Esophagus muscularis mucosa (tissue), 3 donors: ENCODE data around the gene CATSPER4.

Experiments
- POLR2A ChIP-seq: fragments of 450-650 bp; IDR thresholded peaks from one replicate; pipeline ENCODE4 v1.6.1; 2017; ENCODE audit warnings: antibody characterized with exemption, moderate library complexity, mild to moderate bottlenecking, low read depth
- POLR2AphosphoS5 ChIP-seq, 2 donors: sonication (generic); formaldehyde crosslinking; IDR thresholded peaks; one replicate each; pipeline ENCODE4 v1.6.1; 2017; ENCODE audit warnings: antibody characterized with exemption in 2 of 2
- TF ChIP-seq, protein P1 (sequence below), 3 experiments: fragments of 200-600 bp in 2 of 3; fragments of 450-650 bp in 1 of 3; sonication (generic) in 2 of 3; IDR thresholded peaks; one replicate each; pipeline ENCODE4 v1.5.1; 2017 to 2019; ENCODE audit warnings: antibody characterized with exemption in 3 of 3, mild to moderate bottlenecking in 2 of 3, moderate library complexity in 1 of 3

DNA sequence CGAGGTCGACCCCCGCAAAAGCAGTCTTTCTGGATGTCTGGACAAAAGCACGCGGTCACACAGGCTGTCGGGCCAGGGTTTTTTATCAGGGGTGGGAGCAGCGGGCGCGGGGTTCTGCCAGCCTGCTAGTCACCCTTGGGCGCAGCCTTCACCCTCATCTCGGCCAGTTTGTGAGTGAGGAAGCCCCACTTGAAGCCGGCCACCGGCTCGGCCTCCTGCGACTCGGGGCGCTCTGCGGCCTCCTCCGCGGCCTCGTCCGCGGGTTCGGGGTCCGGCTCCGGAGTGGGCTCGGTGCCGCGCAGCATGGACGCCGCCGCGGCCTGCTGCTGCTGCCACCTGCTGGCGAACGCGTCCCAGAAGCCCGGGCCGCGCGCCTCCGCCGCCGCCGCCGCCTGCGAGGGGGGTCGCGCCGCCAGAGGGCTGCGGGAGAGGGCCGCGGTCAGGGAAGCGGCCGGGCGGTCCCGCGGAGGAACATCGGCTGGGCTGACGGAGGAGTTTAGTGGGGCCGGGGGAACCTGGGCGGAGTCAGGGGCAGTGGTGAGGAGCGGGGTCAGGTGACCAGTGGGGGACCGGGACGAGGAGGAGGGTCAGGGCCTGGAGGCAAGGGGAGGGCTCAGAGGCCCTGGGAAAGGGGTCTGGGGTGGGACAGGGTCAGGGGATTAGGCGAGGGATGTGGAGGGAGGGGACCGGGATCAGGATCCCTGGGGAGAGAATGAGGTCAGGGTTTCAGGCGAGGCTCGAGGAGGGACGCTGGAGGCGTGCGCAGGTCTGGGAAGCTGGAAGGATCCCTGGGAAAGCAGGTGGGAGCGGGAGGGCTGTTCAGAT, 26.2 kb upstream of the CATSPER4 start:
- TF ChIP-seq, protein P1, sequence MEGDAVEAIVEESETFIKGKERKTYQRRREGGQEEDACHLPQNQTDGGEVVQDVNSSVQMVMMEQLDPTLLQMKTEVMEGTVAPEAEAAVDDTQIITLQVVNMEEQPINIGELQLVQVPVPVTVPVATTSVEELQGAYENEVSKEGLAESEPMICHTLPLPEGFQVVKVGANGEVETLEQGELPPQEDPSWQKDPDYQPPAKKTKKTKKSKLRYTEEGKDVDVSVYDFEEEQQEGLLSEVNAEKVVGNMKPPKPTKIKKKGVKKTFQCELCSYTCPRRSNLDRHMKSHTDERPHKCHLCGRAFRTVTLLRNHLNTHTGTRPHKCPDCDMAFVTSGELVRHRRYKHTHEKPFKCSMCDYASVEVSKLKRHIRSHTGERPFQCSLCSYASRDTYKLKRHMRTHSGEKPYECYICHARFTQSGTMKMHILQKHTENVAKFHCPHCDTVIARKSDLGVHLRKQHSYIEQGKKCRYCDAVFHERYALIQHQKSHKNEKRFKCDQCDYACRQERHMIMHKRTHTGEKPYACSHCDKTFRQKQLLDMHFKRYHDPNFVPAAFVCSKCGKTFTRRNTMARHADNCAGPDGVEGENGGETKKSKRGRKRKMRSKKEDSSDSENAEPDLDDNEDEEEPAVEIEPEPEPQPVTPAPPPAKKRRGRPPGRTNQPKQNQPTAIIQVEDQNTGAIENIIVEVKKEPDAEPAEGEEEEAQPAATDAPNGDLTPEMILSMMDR (IDR thresholded peaks at IDR 0.05): peak; percentile 65 to 89 (median 81)
- TF ChIP-seq POLR2A (no peak), POLR2AphosphoS5 (IDR thresholded peaks at IDR 0.05) (no peak)
